DMS53 treated with DMSO at 0.1 percent for 48 hours (cell line): ENCODE results near the gene DGKD.
"Not testable (repeated sequence)": the region's sequence is repeated elsewhere in the genome, so short reads cannot be mapped to it uniquely, and the experiment has no call there.

Experiments
- DNase-seq: peaks from one replicate; lab custom pipeline; 2025; ENCODE audit not compliant: unreplicated experiment; lab: John Stamatoyannopoulos, UW

Gene DGKD

GRCh38 chr2:233361297-233361696 lies 7.0 kb downstream of the DGKD start:
- no peak for DNase-seq

GRCh38 chr2:233362742-233363141 lies 8.4 kb downstream of the DGKD start:
- no peak for DNase-seq

GRCh38 chr2:233363744-233364235 lies 9.5 kb downstream of the DGKD start:
- no peak for DNase-seq

GRCh38 chr2:233365861-233366520 lies 11.7 kb downstream of the DGKD start:
- no peak for DNase-seq

- no peak for DNase-seq
These were observed 13.3 kb downstream of the DGKD start for GRCh38 chr2:233367586-233367985.

- no peak for DNase-seq
These were observed 14.5 kb downstream of the DGKD start for GRCh38 chr2:233368756-233369155.

- DNase-seq: no peak
These were observed 15.2 kb downstream of the DGKD start for GRCh38 chr2:233369462-233369861.

GRCh38 chr2:233369897-233370685 lies 15.8 kb downstream of the DGKD start:
- no peak for DNase-seq

GRCh38 chr2:233371641-233372040 lies 17.3 kb downstream of the DGKD start:
- DNase-seq: no peak

GRCh38 chr2:233372855-233373254 lies 18.6 kb downstream of the DGKD start:
- DNase-seq: no peak

GRCh38 chr2:233373316-233373715 lies 19.0 kb downstream of the DGKD start:
- no peak for DNase-seq

- not testable (repeated sequence) for DNase-seq
These were observed 20.5 kb downstream of the DGKD start for GRCh38 chr2:233374776-233375175.

- DNase-seq: peak; percentile 13
These were observed 21.4 kb downstream of the DGKD start for GRCh38 chr2:233375490-233376314.

- DNase-seq: no peak
These were observed 24.7 kb downstream of the DGKD start for GRCh38 chr2:233379034-233379433.

- DNase-seq: no peak
These were observed 25.1 kb downstream of the DGKD start for GRCh38 chr2:233379441-233379840.

- no peak for DNase-seq
These were observed 26.0 kb downstream of the DGKD start for GRCh38 chr2:233380132-233380895.

GRCh38 chr2:233380995-233381637 lies 26.8 kb downstream of the DGKD start:
- DNase-seq: no peak

- no peak for DNase-seq
These were observed 27.3 kb downstream of the DGKD start for GRCh38 chr2:233381638-233381995.

- DNase-seq: no peak
These were observed 29.7 kb downstream of the DGKD start for GRCh38 chr2:233384015-233384414.

GRCh38 chr2:233384811-233385488 lies 30.7 kb downstream of the DGKD start:
- no peak for DNase-seq
